Activated naive CD4-positive, alpha-beta T cell treated with anti-CD3 and anti-CD28 coated beads, Interleukin-2, amount 50 U/mL, for 72 hours (primary cell): Measurements from ENCODE around the gene BDH1. TPM values are rescaled to one million over a fixed set of nuclear protein-coding genes. Genes with fewer than 3 reads are reported as not detected.
"Not testable (repeated sequence)": the region's sequence is repeated elsewhere in the genome, so short reads cannot be mapped to it uniquely, and the experiment has no call there.

Experiments
- ATAC-seq, 2 donors: fragments of 150-1000 bp; cut with Tn5 transposase; 2 replicates each; pipeline ENCODE4 v1.10.0; 2021; ENCODE audit warnings: mild to moderate bottlenecking in 2 of 2, moderate library complexity in 2 of 2
- DNase-seq, 2 donors: peaks; one replicate each; pipeline ENCODE4 v3.0.0; 2021 to 2022; ENCODE audit warnings: low spot score in 2 of 2
- H3K27ac Mint-ChIP-seq, 2 donors: one replicate each; pipeline ENCODE4 v1.8.0; 2022; ENCODE audit warnings: mild to moderate bottlenecking in 2 of 2, mixed read lengths in 2 of 2
- H3K36me3 Mint-ChIP-seq, 2 donors: one replicate each; pipeline ENCODE4 v1.8.0; 2022; ENCODE audit warnings: mixed read lengths in 2 of 2
- H3K9me3 Mint-ChIP-seq, 2 donors: one replicate each; pipeline ENCODE4 v1.8.0; 2022; ENCODE audit warnings: mixed read lengths in 2 of 2
- total RNA-seq, 2 donors: library from RNA; stranded (reverse); gene quantifications; one replicate each; pipeline ENCODE4 v1.2.3, GENCODE V29; 2022

The BDH1 gene
- total RNA-seq, 2 donors from 2014 or later = 57.3 to 131 TPM

DNA sequence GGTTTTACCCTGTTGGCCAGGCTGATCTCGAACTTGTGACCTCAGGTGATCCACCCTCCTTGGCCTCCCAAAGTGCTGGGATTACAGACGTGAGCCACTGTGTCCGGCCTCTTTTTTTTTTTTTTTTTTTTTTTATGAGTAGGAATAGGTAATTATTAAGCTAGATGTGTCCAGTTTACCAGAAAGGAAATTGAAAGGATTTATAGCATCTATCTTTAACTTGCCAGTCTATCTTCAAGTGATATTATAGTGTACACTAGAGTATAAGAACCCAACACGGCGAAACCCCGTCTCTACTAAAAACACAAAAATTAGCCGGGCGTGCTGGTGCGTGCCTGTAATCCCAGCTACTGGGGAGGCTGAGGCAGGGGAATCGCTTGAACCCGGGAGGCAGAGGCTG is 31.0 kb upstream of the BDH1 start:
- DNase-seq, H3K27ac Mint-ChIP-seq, H3K9me3 Mint-ChIP-seq, H3K36me3 Mint-ChIP-seq, ATAC-seq: not testable (repeated sequence)

- Mint-ChIP-seq H3K27ac (no peak overlapping the region), H3K36me3 (no peaks in the 10 kb centered on the region), H3K9me3 (no peaks in the 10 kb centered on the region)
- ATAC-seq (no peak), DNase-seq (no peak)
Observed at GRCh38 chr3:197586181-197586580, 30.4 kb upstream of the BDH1 start.

DNA sequence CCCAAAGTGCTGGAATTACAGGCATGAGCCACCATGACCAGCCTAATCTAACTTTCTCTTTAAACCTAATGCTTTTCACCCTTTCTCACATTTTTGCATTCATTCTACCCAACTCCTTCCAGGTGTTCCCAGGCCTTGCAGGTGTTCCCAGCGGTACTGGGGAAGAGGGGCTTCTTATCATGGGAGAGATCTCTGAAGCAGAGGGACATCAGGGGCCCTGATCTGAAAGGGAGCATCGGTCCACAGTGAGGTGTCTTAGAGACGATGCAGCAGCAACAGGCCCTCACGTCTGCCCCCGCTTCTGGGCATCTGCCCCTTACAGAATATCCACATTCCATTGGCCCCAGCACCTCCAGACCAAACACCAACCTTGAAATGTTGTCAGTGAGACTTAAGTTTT is 29.0 kb upstream of the BDH1 start:
- no peak for DNase-seq
- Mint-ChIP-seq H3K9me3 (no peaks in the 10 kb centered on the region), H3K36me3 (no peaks in the 10 kb centered on the region), H3K27ac (no peak overlapping the region)
- no peak for ATAC-seq

DNA sequence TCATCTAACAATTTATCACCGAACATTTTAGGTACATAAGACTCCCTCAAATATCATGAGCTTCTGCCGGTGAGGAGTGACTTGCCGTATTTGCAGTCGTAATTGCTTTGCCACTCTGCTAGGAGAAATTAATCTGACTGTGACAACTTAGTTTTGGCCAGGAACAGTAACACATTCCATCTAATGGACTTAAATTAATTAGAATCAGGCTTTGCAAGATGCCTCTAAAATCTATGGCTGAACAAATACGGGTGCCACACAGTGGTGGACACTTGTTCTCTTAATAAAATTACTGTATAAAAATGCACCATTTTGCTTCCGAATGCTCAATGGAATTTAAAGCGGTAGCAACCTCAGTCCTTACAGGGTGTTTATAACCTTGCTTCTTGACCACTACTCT is 27.6 kb upstream of the BDH1 start:
- Mint-ChIP-seq H3K9me3 (no peaks in the 10 kb centered on the region), H3K36me3 (no peaks in the 10 kb centered on the region), H3K27ac (no peak overlapping the region)
- ATAC-seq (no peak), DNase-seq (no peak)

DNA sequence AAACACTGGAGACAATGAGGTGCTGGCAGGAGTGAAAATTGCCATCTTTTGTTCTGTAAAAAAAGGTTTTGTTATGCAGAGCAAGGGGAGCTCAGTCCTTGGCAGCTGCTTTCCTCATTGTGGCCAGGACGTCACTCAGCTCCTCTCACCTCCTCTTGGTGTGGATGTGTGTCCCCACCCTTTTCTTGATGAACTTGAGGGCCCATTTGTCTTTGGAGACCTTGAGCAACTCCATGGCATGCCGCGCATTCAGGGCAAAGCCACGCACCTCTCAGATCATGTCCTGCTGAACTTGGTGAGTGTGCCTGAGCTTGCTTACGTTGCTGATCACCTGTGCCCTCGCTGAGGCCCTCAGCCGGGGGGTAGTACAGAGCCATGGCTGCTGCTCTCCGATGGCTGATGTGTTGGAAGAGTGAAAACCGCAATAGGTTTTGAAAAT is 24.5 kb upstream of the BDH1 start:
- no peak for ATAC-seq
- Mint-ChIP-seq H3K27ac (no peak overlapping the region), H3K36me3 (no peaks in the 10 kb centered on the region), H3K9me3 (no peaks in the 10 kb centered on the region)
- no peak for DNase-seq

GRCh38 chr3:197578376-197578775 is 22.6 kb upstream of the BDH1 start:
- Mint-ChIP-seq H3K9me3 (no peaks in the 10 kb centered on the region), H3K36me3 (no peaks in the 10 kb centered on the region), H3K27ac (no peak overlapping the region)
- ATAC-seq (no peak), DNase-seq (no peak)

GRCh38 chr3:197577366-197578074 is 21.8 kb upstream of the BDH1 start:
- Mint-ChIP-seq H3K9me3 (no peaks in the 10 kb centered on the region), H3K36me3 (no peaks in the 10 kb centered on the region), H3K27ac (no peak overlapping the region)
- ATAC-seq (no peak), DNase-seq (no peak)

GRCh38 chr3:197576838-197577237 is 21.1 kb upstream of the BDH1 start:
- no peaks in the 10 kb centered on the region for H3K36me3 Mint-ChIP-seq
- DNase-seq = no peak
- ATAC-seq = no peak
- H3K9me3 Mint-ChIP-seq = no peaks in the 10 kb centered on the region
- H3K27ac Mint-ChIP-seq = no peak overlapping the region

DNA sequence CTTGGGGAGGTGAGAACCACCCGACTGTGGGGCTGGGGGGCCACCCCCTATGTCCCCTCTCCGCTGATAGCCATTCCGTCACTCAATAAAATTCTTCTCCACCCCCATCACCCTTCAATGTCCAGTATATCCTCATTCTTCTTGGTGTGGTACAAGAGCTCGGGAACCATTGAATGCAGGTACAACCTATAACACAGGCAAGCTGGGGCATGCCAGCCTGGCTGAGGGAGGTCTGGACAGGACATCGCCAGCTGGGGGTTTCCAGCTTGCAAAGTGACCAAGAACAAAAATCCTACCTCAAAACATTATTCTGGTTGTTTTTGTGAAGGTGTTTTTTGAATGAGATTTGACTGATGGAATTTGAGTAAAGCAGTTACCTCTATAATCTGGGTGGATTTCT is 19.6 kb upstream of the BDH1 start:
- no peak overlapping the region for H3K27ac Mint-ChIP-seq
- ATAC-seq = no peak
- DNase-seq = no peak
- H3K36me3 Mint-ChIP-seq = peaks cover 8 to 12% of the 10 kb centered on the region in 2 donors
- peaks cover 8% of the 10 kb centered on the region in 2 donors for H3K9me3 Mint-ChIP-seq

DNA sequence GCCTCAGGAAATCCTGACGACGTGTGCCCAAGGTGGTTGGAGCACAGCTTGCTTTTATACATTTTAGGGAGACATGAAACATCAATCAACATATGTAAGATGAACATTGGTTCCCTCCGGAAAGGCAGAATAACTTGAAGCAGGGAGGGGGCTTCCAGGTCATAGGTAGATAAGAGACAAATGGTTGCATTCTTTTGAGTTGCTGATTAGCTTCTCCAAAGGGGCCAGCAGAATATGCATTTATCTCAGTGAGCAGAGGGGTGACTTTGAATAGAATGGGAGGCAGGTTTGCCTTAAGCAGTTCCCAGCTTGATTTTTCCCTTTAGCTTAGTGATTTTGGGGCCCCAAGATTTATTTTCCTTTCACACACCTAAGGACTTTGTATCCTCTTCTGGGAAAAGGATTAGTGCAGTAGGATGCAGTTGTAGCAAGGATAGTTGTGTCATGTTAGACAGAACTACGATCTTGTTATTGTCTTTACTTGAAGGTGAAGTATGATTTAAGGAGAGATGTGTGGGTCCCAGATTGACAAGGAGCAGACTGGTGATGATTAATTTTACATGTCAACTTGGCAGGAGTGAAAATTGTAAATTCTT is 18.7 kb upstream of the BDH1 start:
- Mint-ChIP-seq H3K9me3 (peaks cover 11 to 14% of the 10 kb centered on the region in 2 donors), H3K36me3 (peaks cover 17 to 21% of the 10 kb centered on the region in 2 donors)
- not testable (repeated sequence) for ATAC-seq, H3K27ac Mint-ChIP-seq, DNase-seq

GRCh38 chr3:197573048-197573767 is 17.4 kb upstream of the BDH1 start:
- peaks cover 13 to 15% of the 10 kb centered on the region in 2 donors for H3K9me3 Mint-ChIP-seq
- DNase-seq (no peak), ATAC-seq (no peak)
- no peak overlapping the region for H3K27ac Mint-ChIP-seq
- peaks cover 19 to 29% of the 10 kb centered on the region in 2 donors for H3K36me3 Mint-ChIP-seq

DNA sequence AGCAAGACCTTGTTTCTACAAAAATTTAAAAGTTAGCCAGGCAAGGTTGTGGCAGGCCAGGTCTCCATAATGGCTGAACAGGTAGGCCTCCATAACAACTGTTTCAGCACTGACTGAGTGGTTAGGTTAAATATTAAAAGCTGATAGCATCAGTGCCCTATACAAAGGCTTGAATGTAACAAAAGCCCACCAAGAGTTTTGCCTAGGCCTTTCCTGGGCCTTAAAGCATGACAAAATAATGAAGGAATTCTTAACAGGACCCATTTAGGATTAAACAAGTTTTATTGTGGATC is 16.1 kb upstream of the BDH1 start:
- H3K9me3 Mint-ChIP-seq = peaks cover 15 to 17% of the 10 kb centered on the region in 2 donors
- not testable (repeated sequence) for H3K27ac Mint-ChIP-seq, ATAC-seq, DNase-seq
- H3K36me3 Mint-ChIP-seq = peaks cover 19 to 29% of the 10 kb centered on the region in 2 donors

GRCh38 chr3:197571074-197571879 is 15.5 kb upstream of the BDH1 start:
- H3K9me3 Mint-ChIP-seq = peaks cover 15 to 19% of the 10 kb centered on the region in 2 donors
- ATAC-seq = peak in 1 of 2 donors; percentile 44
- H3K36me3 Mint-ChIP-seq = peaks cover 19 to 29% of the 10 kb centered on the region in 2 donors
- not testable (repeated sequence) for H3K27ac Mint-ChIP-seq, DNase-seq

DNA sequence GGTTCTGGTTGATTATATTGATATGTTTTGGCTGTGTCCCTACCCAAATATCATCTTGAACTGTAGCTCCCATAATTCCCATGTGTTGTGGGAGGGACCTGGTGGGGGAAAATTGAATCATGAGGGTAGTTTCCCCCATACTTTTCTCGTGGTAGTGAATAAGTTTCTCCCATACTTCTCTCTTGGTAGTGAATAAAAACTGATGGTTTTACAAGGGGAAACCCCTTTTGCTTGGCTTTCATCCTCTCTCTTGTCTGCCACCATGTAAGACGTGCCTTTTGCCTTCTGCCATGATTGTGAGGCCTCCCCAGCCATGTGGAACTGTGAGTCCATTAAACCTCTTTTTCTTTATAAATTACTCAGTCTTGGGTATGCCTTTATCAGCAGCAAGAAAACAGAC is 13.7 kb upstream of the BDH1 start:
- H3K27ac Mint-ChIP-seq, DNase-seq: not testable (repeated sequence)
- Mint-ChIP-seq H3K36me3 (peaks cover 19 to 30% of the 10 kb centered on the region in 2 donors), H3K9me3 (peaks cover 15 to 20% of the 10 kb centered on the region in 2 donors)
- peak in 1 of 2 donors; percentile 77 for ATAC-seq

DNA sequence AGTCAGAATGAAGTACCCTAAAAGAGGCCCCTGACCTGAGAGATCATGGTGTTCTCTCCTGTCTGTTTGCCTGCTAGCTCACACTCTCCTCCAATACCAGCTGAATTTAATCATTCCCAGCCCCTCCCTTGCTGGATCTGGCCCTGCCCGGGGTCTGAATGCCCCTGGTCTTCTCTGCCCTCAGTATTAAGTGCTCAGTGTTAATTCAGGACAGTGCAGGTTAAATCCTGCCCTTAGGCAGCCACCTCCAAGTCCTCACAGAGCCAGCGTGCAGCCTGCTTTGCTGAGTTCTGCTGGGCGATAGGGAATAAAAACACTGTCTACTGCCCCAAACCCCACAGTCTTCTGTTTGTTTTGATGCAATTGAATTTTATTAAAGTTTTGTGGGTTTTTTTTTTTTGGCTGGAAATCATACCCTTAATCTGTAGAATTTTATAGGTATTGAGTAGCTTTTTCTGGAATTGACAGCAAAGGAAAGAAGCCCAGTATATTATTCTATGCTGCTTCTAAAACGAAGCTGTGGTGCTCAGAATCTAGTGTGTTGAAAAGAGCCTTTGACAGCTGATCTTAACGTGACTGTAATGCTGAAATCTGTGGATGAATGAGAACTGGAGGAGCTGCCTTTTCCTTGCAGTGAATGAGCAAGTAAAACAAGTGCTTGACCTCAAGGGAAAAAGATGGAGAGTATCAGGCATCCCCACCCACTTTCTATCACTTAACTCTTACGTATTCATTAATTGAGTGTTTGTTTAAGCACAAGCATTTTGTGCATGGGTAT is 12.3 kb upstream of the BDH1 start:
- ATAC-seq (no peak), DNase-seq (no peak)
- Mint-ChIP-seq H3K27ac (no peak overlapping the region), H3K9me3 (peaks cover 17 to 26% of the 10 kb centered on the region in 2 donors), H3K36me3 (peaks cover 21 to 39% of the 10 kb centered on the region in 2 donors)

DNA sequence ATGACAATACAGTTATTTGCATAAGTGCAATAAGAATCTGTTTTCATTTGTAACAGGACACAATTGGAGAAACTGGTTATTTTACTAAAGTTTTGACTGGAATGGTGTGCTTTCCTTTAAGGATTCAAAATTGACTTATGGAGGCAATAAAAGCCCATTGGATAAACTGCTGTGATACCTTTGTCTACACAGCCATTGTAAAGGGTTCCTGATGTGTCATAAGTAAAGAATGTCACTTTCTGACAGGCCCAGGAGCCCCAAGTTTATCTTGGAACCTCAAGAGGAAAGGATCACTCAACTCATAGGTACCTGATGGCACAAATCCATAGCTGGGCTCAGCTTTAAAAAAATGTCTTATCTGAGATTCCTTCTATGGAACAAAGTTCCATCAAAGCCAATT is 10.4 kb upstream of the BDH1 start:
- H3K27ac Mint-ChIP-seq, DNase-seq, ATAC-seq: not testable (repeated sequence)
- Mint-ChIP-seq H3K9me3 (peaks cover 13 to 32% of the 10 kb centered on the region in 2 donors), H3K36me3 (peaks cover 17 to 44% of the 10 kb centered on the region in 2 donors)
